Measurements from ENCODE around the gene GOLT1A. TPM values are rescaled to one million over a fixed set of nuclear protein-coding genes. Genes with fewer than 3 reads are reported as not detected.
A peak's percentile ranks its signal among the peaks of the same experiment; 100 is the strongest.

GOLT1A gene
- total RNA-seq, 4 donors from 2014 or later: 0.38 TPM; not detected in 3

DNA sequence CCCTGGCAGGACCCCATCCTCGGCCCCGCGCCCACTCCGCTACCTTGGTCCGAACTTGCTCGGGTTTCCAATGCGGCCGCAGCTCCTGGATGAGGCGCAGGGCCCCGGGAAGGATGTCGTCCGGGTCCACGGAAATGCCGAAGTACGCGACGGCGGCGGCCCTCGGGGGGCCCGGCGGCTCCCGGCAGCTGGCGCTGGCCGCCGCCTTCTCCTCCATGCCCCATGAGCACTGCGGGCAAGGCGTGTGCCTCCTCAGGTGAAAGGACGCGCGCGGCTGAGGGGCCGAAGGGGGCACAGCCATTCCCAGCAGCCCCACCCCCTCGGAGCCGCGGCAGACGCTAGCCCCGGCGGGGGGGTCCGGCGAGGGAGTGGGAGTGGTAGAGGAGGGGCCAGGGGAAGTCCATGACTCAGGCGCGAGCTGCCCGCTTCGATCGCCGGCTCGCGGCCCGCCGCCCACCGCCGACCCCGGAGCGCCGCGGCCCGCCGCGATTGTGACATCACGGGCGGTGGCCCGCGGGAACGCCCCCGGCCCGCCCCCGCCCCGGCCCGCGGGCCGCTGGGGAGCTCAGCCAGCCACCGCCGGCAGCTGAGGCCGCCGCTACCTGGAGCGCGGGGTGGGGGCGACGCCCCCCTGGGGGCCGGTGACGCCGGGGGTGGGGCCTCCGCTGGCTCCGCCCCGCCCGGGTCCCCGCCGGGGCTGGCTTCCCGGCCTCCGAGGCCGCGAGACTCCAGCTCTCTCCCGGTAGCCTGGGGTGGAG is 62.1 kb downstream of the GOLT1A start, which contains the start of gene ETNK2:
ETNK2 (minus strand) TSS at position 493 of the 758 bp plus-strand sequence; CDS start at position 301, 192 bp downstream.
- 0% methylated on average over 1 of the region's 94 CpGs; no CpG with 5 or more reads in 1 of the 2 donors for WGBS, 2 donors
- H3K36me3 ChIP-seq: peaks cover 0 to 1% (median 0%) of the 10 kb centered on the region in 3 donors

DNA sequence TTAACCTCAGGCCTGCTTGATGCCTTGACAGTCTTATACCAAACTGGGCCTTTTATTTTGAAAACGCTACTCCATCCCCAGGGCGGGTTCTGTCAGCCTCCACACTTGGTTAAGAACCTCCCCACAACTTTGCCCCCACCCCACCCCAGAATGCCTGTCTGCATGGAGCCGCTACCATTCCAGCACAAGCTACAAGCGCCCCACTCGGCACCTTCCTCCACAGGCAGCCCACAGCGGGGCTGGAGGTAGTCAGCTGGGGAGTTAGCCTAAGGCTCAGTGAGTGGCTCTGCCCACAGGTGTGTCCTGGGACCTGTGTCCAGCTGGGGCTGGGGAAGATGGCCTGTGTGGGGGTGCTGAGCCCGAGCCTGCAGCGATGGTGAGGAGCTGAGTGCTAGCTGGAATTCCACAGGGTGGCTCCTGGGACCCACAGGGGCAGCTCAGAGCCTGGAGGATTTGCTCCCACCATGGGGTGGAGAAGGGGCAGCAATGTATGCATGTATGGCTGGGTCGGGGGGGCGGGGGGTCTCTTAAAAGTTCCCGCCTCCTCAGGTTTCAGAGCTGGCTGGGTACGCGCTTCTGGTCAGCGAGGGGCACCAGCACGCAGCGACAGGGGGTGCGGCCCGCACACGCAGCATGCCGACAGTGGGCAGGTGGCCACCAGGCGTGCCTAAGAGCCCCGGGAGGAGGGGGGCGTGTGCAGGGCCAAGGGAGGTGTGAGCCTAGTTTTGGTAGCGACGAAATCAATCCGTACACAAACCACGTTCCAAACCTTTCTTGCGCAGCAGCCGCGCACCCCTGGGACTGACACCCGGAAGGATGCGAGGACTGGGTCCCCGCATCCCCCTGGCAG is 62.9 kb downstream of the GOLT1A start:
- intact Hi-C loops (cut with DNase I): no loop called here
- WGBS, 2 donors: 58 to 62% methylated on average over 2 to 5 of the region's 33 CpGs
- TF ChIP-seq, protein P1, sequence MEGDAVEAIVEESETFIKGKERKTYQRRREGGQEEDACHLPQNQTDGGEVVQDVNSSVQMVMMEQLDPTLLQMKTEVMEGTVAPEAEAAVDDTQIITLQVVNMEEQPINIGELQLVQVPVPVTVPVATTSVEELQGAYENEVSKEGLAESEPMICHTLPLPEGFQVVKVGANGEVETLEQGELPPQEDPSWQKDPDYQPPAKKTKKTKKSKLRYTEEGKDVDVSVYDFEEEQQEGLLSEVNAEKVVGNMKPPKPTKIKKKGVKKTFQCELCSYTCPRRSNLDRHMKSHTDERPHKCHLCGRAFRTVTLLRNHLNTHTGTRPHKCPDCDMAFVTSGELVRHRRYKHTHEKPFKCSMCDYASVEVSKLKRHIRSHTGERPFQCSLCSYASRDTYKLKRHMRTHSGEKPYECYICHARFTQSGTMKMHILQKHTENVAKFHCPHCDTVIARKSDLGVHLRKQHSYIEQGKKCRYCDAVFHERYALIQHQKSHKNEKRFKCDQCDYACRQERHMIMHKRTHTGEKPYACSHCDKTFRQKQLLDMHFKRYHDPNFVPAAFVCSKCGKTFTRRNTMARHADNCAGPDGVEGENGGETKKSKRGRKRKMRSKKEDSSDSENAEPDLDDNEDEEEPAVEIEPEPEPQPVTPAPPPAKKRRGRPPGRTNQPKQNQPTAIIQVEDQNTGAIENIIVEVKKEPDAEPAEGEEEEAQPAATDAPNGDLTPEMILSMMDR (IDR thresholded peaks at IDR 0.05): no peak
- no peak for TF ChIP-seq POLR2A (IDR thresholded peaks at IDR 0.05)
- Histone ChIP-seq H3K4me3 (peak overlapping the region; percentile 47 to 77 (median 68)), H3K27ac (peak overlapping the region; percentile 78 to 86 (median 84)), H3K4me1 (peaks cover 11 to 72% (median 26%) of the 10 kb centered on the region in 3 donors), H3K27me3 (no peaks in the 10 kb centered on the region), H3K36me3 (peaks cover 0 to 9% (median 0%) of the 10 kb centered on the region in 3 donors), H3K9me3 (no peaks in the 10 kb centered on the region)
- DNase-seq: no peak

More for the DNA sequence above, 62.1 kb downstream of the GOLT1A start, which contains the start of gene ETNK2:
- Histone ChIP-seq H3K4me3 (peak within 1 kb of the TSS; percentile 47 to 77 (median 68)), H3K27ac (peak within 1 kb of the TSS; percentile 78 to 86 (median 84)), H3K4me1 (peaks cover 11 to 73% (median 26%) of the 10 kb centered on the region in 3 donors), H3K9me3 (no peaks in the 10 kb centered on the region), H3K27me3 (no peaks in the 10 kb centered on the region)
- no peak for DNase-seq
- intact Hi-C loops (cut with DNase I): no loop called here
- TF ChIP-seq POLR2A (IDR thresholded peaks at IDR 0.05): no peak

DNA sequence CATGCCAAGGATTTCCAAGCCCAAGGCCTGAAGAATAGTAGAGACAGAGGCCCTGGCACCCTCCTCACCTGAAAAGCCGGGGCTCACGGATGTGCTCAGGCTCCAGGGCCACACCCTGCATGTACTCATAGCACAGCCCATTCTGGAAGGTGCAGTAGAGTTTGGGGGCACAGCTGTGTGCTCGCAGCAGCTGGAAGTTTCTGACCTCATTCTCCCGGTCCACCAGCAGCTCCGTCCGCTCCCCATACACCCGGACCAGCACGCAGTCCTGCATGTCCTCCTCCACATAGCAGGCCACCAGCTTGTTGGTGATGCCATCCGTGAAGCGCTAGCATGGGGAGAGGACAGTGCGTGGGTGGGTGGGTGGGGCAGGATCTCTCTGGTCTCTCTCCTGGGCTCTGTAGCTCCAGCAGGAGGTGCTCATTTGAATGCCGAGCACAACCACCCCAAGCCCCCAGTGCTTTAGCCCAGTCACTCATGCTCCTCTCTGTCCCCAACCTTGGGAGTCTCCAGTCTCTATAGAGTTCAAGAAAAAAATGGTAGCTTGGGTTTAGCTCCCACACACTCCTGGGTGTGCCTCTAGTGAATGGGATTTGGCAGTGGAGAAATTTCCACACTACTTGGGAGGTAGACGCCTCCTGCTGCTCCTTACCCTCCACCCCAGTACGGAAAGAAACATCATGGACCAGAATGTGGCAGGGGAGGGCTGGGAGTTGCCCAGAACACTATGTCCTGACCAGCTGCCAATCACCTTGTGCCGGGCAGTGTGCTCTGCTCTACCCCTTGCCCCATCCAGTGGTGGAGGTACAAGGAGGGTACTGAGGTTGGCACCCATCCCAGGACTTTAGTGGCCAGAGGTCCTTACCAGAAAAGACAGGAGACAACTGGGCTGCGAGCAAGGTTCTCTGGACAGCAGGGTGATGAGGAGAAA is 63.9 kb downstream of the GOLT1A start:
- 76 to 78% methylated on average over 7 to 14 of the region's 16 CpGs for WGBS, 2 donors
- Histone ChIP-seq H3K27me3 (no peaks in the 10 kb centered on the region), H3K9me3 (no peaks in the 10 kb centered on the region), H3K4me1 (peaks cover 10 to 71% (median 26%) of the 10 kb centered on the region in 3 donors), H3K4me3 (peak overlapping the region in 3 of 4 donors; percentile 59 to 77 (median 76)), H3K36me3 (peaks cover 0 to 16% (median 0%) of the 10 kb centered on the region in 3 donors), H3K27ac (peak overlapping the region in 3 of 4 donors; percentile 83 to 86 (median 85))
- no peak for DNase-seq
- TF ChIP-seq POLR2A (IDR thresholded peaks at IDR 0.05): no peak
- TF ChIP-seq, protein P1 (IDR thresholded peaks at IDR 0.05): no peak
- intact Hi-C loops (cut with DNase I): no loop called here

DNA sequence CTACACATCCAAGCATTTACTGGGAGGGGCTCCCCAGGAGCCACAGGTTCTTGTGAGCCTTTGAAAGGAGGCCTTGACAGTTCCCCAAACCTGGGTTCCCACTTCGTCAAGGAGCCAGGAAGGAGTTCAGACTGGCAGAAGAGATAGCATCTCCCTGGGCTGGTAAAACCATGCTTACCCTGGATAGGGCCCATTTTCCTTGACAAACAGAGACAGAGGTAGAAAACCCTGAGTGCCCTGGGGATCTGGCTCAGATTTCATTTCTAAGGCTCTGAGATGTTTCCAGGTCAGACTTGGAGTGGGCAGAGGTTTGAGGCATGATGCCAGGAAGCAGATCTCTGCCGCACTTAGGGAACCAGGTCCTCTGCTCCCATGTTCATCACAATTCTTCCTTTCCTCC is 64.7 kb downstream of the GOLT1A start:
- no peaks in the 10 kb centered on the region for H3K9me3 ChIP-seq
- peaks cover 8 to 71% (median 26%) of the 10 kb centered on the region in 3 donors for H3K4me1 ChIP-seq
- 45 to 63% methylated on average over 1 to 2 of the region's 2 CpGs for WGBS, 2 donors
- H3K27ac ChIP-seq: no peak overlapping the region
- H3K4me3 ChIP-seq: no peak overlapping the region
- H3K27me3 ChIP-seq: no peaks in the 10 kb centered on the region
- no peak for TF ChIP-seq POLR2A (IDR thresholded peaks at IDR 0.05)
- TF ChIP-seq, protein P1 (IDR thresholded peaks at IDR 0.05): no peak
- intact Hi-C loops (cut with DNase I): no loop called here
- DNase-seq: no peak
- peaks cover 0 to 16% (median 0%) of the 10 kb centered on the region in 3 donors for H3K36me3 ChIP-seq

Other genes starting within 250 kb of the GOLT1A start
- 10 to 100 TPM in 3 of 4 donors, 1 to 10 TPM in 1; 9.0 to 21.2 (median 14.5) TPM for gene SOX13, start 140.9 kb downstream of the GOLT1A start, total RNA-seq
- gene ETNK2, start 61.9 kb downstream of the GOLT1A start, total RNA-seq: 10 to 100 TPM in 2 of 4 donors, 1 to 10 TPM in 2; 6.7 to 54.4 (median 25.0) TPM
- under 1 TPM in 2 of 4 donors, not detected in 2; 0.38 to 0.99 TPM for gene REN, start 47.7 kb downstream of the GOLT1A start, total RNA-seq
- gene KISS1, start 17.5 kb downstream of the GOLT1A start, total RNA-seq: not detected
- 10 to 100 TPM in 3 of 4 donors, 1 to 10 TPM in 1; 7.4 to 40.6 (median 18.3) TPM for gene PLEKHA6, start 145.9 kb upstream of the GOLT1A start, total RNA-seq
- gene PPP1R15B, start 197.8 kb upstream of the GOLT1A start, total RNA-seq: 10 to 100 TPM; 29.5 to 42.3 (median 34.0) TPM

Data from esophagus squamous epithelium (tissue), 5 donors.